GM18508 (cell line): ENCODE data around the gene JAK1.

Experiments
- ATAC-seq: cut with Tn5 transposase; IDR thresholded peaks from one replicate; pipeline ENCODE4 v1.9.1; 2021; ENCODE audit warnings: moderate number of reproducible peaks; ENCODE audit not compliant: insufficient read depth, unreplicated experiment

JAK1 gene

GRCh38 chr1:64874666-64875065, 91.7 kb downstream of the JAK1 start:
- no peak for ATAC-seq

DNA sequence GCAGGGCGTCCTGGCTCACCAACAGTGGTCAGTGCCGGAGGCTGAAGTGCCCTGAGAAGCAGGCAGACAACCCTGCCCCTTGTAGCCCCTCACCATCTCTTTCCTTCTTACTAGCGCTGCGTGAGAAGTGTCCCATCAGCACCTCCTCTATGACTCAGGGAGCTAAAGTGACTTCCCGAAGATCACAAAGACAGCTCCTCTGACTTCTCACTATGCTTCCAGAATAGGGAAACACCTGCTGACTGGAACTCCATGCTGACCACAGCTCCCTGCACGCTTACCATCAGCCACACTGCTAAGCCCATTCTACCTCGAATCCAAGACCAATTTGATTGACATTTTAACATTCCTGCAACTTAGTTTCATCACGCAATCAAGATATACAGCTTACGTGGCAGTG, 92.8 kb downstream of the JAK1 start:
- ATAC-seq: no peak

- no peak for ATAC-seq
Measured at GRCh38 chr1:64872067-64872466, 94.3 kb downstream of the JAK1 start.

- ATAC-seq: no peak
Measured at GRCh38 chr1:64871256-64871655, 95.1 kb downstream of the JAK1 start.

GRCh38 chr1:64867266-64867665, 99.1 kb downstream of the JAK1 start:
- ATAC-seq: no peak

GRCh38 chr1:64866689-64867088, 99.7 kb downstream of the JAK1 start:
- ATAC-seq: no peak

- no peak for ATAC-seq
Measured at GRCh38 chr1:64865105-64865757, 101.1 kb downstream of the JAK1 start.

GRCh38 chr1:64864018-64864940, 102.1 kb downstream of the JAK1 start:
- peak; percentile 100 for ATAC-seq

- ATAC-seq: no peak
Measured at GRCh38 chr1:64861611-64862010, 104.7 kb downstream of the JAK1 start.

GRCh38 chr1:64857347-64857746, 109.0 kb downstream of the JAK1 start:
- no peak for ATAC-seq

DNA sequence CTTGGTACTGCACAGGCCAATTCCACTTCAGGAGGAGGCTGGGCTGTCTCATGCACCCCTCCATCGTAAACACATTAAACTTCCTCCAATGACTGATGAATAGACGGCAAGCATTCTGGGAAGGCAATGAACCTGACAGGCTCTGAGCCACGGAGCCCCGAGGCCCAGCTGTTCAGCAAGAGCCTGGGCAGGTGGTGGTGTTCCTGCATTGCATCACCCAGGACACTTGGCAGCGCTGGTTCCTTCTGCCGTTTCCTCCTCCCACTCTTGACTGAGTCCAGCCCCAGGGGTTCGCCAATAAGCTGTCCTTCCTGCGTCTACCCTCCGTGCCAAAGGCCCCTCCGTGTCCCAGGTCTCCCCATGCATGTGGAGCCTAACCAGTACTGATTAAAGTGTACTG, 109.8 kb downstream of the JAK1 start:
- no peak for ATAC-seq

DNA sequence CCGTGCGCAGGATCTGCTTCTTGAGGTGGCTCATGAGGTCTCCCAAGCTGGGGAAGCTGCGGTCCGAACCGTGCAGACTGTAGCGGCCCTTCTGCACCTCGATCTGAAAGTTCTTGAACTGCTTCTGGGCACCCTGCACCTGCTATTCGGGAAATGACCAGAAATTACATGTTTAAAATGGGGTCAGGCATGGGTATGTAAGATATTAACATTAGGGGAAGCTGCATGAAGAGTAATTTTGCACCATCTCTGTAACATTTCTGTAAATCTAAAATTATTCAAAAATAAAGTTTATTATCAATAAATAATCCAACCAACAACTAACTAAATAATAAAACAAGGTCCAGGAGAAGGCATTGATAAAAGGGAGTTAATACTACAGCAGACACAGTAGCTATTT, 110.8 kb downstream of the JAK1 start:
- ATAC-seq: no peak

DNA sequence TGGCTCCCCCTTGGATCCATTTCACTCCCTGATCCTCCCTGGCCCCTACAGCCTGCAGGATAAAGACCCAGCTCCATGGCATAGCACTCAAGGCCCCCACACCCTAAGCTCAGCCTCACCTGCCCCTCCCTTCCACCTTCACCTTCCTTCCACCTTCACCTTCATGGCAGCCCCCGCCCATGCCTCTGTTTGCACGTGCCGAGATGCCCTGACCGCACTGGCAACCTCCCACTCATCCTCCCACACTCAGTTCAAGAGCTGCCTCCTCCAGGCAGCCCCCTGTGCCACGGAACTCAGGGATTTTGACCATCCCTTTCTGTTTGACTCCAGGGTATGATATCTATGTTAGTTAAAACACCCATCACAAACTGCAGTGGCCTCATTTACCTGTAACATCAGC, 111.7 kb downstream of the JAK1 start:
- no peak for ATAC-seq

DNA sequence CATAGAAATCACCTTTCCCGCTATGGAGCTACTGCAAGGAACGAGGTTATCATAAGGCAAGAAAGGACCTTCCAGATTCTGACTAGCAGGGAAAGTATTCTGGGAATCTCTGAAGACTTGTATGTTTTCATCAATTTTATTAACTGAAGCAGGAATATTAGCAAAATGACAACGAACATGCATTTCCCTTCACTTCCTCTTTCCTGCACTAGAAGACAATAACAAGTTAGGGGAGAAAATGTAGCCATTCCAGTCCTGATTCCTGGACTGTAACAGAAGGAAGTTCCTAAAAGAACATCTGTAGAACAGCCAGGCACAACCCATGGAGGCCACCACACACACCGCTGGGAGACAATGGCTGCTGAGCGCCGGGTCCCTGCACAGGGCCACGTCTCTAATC, 114.7 kb downstream of the JAK1 start:
- no peak for ATAC-seq

DNA sequence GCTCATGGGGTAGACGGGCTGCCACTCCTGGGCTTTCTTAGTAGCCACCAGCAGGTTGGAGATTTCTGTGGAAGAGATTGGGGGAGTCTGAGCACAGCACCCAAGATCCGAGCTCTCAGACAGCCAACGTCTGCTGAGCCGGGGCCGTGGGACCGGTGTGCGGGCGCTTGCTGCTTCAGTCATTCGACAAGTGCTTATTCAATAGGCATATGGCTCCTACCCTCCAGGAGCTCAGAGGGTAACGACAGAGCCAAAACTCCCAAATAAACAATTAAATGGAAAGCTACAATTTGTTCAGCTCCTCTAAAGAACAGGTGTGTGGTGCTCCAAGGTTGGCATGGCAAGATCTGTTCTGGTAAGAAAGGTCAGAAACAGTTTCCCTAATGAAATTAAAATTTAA, 115.5 kb downstream of the JAK1 start:
- no peak for ATAC-seq

GRCh38 chr1:64849942-64850341, 116.4 kb downstream of the JAK1 start:
- no peak for ATAC-seq

DNA sequence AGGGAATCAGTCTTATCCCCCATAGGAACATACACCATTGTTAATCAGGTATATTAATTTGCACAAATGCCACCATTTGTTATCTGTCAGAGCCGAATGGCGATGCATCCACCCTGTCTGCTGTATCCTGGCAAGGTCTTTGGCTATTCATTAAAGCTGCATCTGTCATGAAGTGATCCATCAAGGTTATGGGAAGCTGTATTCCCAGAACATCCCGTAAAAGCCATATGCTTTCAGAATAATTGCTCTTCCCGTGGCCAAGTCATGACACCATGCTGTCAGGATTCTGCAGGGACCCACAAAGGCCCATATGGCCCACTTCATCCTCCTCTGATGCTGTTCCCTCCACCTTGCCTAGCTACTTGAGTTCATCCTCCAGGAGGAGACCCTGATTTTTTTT, 117.5 kb downstream of the JAK1 start:
- ATAC-seq: no peak

DNA sequence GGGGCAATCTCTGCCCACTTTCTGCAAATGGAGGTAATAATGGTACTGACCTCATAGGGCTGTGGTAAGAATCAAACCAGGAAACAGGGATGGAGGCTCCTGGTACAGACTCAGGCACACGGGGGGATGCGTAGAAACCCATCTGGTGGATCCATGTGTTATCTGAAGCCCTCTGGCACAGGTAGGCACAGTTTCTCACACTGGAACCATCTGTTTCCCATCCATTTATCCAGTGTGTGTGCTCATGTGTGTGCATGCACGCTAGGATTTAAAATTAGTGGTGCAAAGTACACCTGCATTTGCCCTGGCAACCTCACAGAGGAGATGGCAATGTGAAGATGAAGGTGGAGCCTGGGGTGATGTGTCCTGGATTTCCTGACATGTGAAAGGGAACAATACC, 118.2 kb downstream of the JAK1 start:
- no peak for ATAC-seq

GRCh38 chr1:64847666-64848065, 118.7 kb downstream of the JAK1 start:
- no peak for ATAC-seq

- ATAC-seq: no peak
Measured at GRCh38 chr1:64846573-64847430, 119.5 kb downstream of the JAK1 start.
